ENCODE data around the gene TTL.
A peak's percentile ranks its signal among the peaks of the same experiment; 100 is the strongest.

The TTL gene

GRCh38 chr2:112480530-112481049 lies 1.4 kb upstream of the TTL start:
- Histone ChIP-seq H3K9ac (ENCODE audit: low read length) (peak overlapping the region; percentile 92), H3K9me3 (ENCODE audit: control insufficient read depth, low read length) (no peaks in the 10 kb centered on the region), H3K4me1 (ENCODE audit: control insufficient read depth, insufficient read depth, low read length) (peaks cover 13% of the 10 kb centered on the region), H3K36me3 (ENCODE audit: control insufficient read depth, insufficient read depth, low read length, severe bottlenecking) (no peaks in the 10 kb centered on the region), H3K4me3 (ENCODE audit: low read length) (peak overlapping the region; percentile 94), H3K27me3 (replicated peaks; ENCODE audit: control insufficient read depth, insufficient read depth, low read length) (no peaks in the 10 kb centered on the region)
- DNase-seq (ENCODE audit: low read depth), result no peak

DNA sequence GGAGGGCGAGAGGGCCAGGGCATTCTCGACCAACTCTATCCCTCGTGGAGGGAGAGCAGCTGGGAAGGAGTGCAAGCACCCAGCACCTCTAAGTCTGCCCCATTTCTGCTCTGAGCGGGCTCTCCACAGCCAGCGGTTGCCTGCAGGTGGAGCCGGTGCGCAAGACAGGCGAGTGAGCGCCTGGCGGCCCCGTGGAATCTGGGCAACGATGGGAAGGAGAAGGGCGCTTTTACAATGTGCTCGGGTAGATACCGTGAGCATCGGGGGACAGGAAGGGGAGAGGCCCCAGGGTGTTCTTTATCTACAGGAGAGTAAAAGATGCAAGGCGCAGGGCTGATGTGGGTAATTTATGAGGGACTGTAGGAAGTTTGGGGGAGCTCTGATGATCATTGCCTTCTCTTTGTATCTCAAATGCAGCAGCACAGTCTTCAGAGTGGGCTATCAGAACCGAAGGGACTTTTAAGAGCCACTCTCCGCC lies 867 bp upstream of the TTL start:
- Histone ChIP-seq H3K9me3 (ENCODE audit: control insufficient read depth, low read length) (no peaks in the 10 kb centered on the region), H3K9ac (ENCODE audit: low read length) (peak overlapping the region; percentile 92), H3K27me3 (replicated peaks; ENCODE audit: control insufficient read depth, insufficient read depth, low read length) (no peaks in the 10 kb centered on the region), H3K4me1 (ENCODE audit: control insufficient read depth, insufficient read depth, low read length) (peaks cover 13% of the 10 kb centered on the region), H3K36me3 (ENCODE audit: control insufficient read depth, insufficient read depth, low read length, severe bottlenecking) (no peaks in the 10 kb centered on the region), H3K4me3 (ENCODE audit: low read length) (peak overlapping the region; percentile 94)
- DNase-seq (ENCODE audit: low read depth), result peak; percentile 95

GRCh38 chr2:112482309-112483041 lies 519 bp downstream of the TTL start:
- Histone ChIP-seq H3K4me1 (ENCODE audit: control insufficient read depth, insufficient read depth, low read length) (peaks cover 13% of the 10 kb centered on the region), H3K9me3 (ENCODE audit: control insufficient read depth, low read length) (no peaks in the 10 kb centered on the region), H3K9ac (ENCODE audit: low read length) (peak overlapping the region; percentile 87), H3K4me3 (ENCODE audit: low read length) (peak overlapping the region; percentile 88), H3K27me3 (replicated peaks; ENCODE audit: control insufficient read depth, insufficient read depth, low read length) (no peaks in the 10 kb centered on the region), H3K36me3 (ENCODE audit: control insufficient read depth, insufficient read depth, low read length, severe bottlenecking) (no peaks in the 10 kb centered on the region)
- peak; percentile 67 for DNase-seq (ENCODE audit: low read depth)

DNA sequence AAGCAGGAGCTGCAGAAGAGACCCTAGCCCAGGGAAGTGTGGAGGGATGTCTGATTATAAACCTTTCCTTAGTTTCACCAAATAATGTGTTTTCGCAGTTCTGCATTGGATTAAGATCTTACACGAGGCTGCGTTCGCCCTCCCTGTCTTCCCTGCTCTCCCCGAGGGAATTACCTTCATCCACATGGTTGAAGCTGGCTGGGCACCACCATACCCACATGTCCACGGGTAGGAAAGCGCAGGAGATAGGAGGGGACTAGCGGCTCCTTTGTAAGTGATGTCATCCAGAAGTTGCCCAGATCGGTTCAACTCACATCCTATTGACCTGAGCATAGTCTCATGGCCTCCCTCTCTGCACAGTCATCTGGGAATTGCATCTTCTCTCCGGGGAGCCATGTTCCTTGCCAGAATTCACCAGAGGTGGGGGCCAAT lies 1.1 kb downstream of the TTL start:
- Histone ChIP-seq H3K4me3 (ENCODE audit: low read length) (peak overlapping the region; percentile 88), H3K36me3 (ENCODE audit: control insufficient read depth, insufficient read depth, low read length, severe bottlenecking) (no peaks in the 10 kb centered on the region), H3K9ac (ENCODE audit: low read length) (peak overlapping the region; percentile 87), H3K27me3 (replicated peaks; ENCODE audit: control insufficient read depth, insufficient read depth, low read length) (no peaks in the 10 kb centered on the region), H3K4me1 (ENCODE audit: control insufficient read depth, insufficient read depth, low read length) (peaks cover 13% of the 10 kb centered on the region), H3K9me3 (ENCODE audit: control insufficient read depth, low read length) (no peaks in the 10 kb centered on the region)
- DNase-seq (ENCODE audit: low read depth), result peak; percentile 63

- Histone ChIP-seq H3K4me3 (ENCODE audit: low read length) (peak overlapping the region; percentile 88), H3K4me1 (ENCODE audit: control insufficient read depth, insufficient read depth, low read length) (peaks cover 13% of the 10 kb centered on the region), H3K9me3 (ENCODE audit: control insufficient read depth, low read length) (no peaks in the 10 kb centered on the region), H3K27me3 (replicated peaks; ENCODE audit: control insufficient read depth, insufficient read depth, low read length) (no peaks in the 10 kb centered on the region), H3K9ac (ENCODE audit: low read length) (no peak overlapping the region), H3K36me3 (ENCODE audit: control insufficient read depth, insufficient read depth, low read length, severe bottlenecking) (no peaks in the 10 kb centered on the region)
- DNase-seq (ENCODE audit: low read depth), result no peak
Measured at GRCh38 chr2:112483831-112484230, 1.9 kb downstream of the TTL start.

GRCh38 chr2:112485849-112486248 lies 3.9 kb downstream of the TTL start:
- Histone ChIP-seq H3K4me3 (ENCODE audit: low read length) (no peak overlapping the region), H3K9ac (ENCODE audit: low read length) (no peak overlapping the region), H3K9me3 (ENCODE audit: control insufficient read depth, low read length) (no peaks in the 10 kb centered on the region), H3K27me3 (replicated peaks; ENCODE audit: control insufficient read depth, insufficient read depth, low read length) (no peaks in the 10 kb centered on the region), H3K36me3 (ENCODE audit: control insufficient read depth, insufficient read depth, low read length, severe bottlenecking) (no peaks in the 10 kb centered on the region), H3K4me1 (ENCODE audit: control insufficient read depth, insufficient read depth, low read length) (peaks cover 9% of the 10 kb centered on the region)
- DNase-seq (ENCODE audit: low read depth), result no peak

- no peak overlapping the region for H3K9ac ChIP-seq (ENCODE audit: low read length)
- no peaks in the 10 kb centered on the region for H3K36me3 ChIP-seq (ENCODE audit: control insufficient read depth, insufficient read depth, low read length, severe bottlenecking)
- H3K27me3 ChIP-seq (replicated peaks; ENCODE audit: control insufficient read depth, insufficient read depth, low read length), result no peaks in the 10 kb centered on the region
- no peak for DNase-seq (ENCODE audit: low read depth)
- peaks cover 8% of the 10 kb centered on the region for H3K4me1 ChIP-seq (ENCODE audit: control insufficient read depth, insufficient read depth, low read length)
- H3K9me3 ChIP-seq (ENCODE audit: control insufficient read depth, low read length), result no peaks in the 10 kb centered on the region
- H3K4me3 ChIP-seq (ENCODE audit: low read length), result no peak overlapping the region
Measured at GRCh38 chr2:112486895-112487294, 4.9 kb downstream of the TTL start.

- no peaks in the 10 kb centered on the region for H3K36me3 ChIP-seq (ENCODE audit: control insufficient read depth, insufficient read depth, low read length, severe bottlenecking)
- no peaks in the 10 kb centered on the region for H3K27me3 ChIP-seq (replicated peaks; ENCODE audit: control insufficient read depth, insufficient read depth, low read length)
- no peak overlapping the region for H3K4me3 ChIP-seq (ENCODE audit: low read length)
- no peak overlapping the region for H3K9ac ChIP-seq (ENCODE audit: low read length)
- peaks cover 8% of the 10 kb centered on the region for H3K4me1 ChIP-seq (ENCODE audit: control insufficient read depth, insufficient read depth, low read length)
- DNase-seq (ENCODE audit: low read depth), result no peak
- H3K9me3 ChIP-seq (ENCODE audit: control insufficient read depth, low read length), result no peaks in the 10 kb centered on the region
Measured at GRCh38 chr2:112487444-112487961, 5.5 kb downstream of the TTL start.

DNA sequence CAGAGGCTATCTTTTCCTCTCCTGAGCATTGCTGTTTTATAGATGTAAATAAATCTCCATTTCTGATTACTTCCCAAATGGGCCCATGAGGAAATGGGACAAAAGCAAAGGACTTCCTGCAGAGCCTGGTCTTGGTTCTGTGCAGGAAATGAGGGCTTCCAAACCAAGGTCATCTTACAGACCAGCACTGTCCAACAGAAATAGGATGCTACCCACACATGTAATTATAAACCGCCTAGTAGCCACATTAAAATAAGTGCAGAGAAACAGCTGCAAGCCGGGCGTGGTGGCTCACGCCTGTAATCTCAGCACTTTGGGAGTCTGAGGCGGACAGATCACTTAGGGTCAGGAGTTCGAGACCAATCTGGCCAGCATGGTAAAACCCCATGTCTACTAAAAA lies 6.2 kb downstream of the TTL start:
- no peak for DNase-seq (ENCODE audit: low read depth)
- Histone ChIP-seq H3K4me1 (ENCODE audit: control insufficient read depth, insufficient read depth, low read length) (peaks cover 9% of the 10 kb centered on the region), H3K9me3 (ENCODE audit: control insufficient read depth, low read length) (no peaks in the 10 kb centered on the region), H3K27me3 (replicated peaks; ENCODE audit: control insufficient read depth, insufficient read depth, low read length) (no peaks in the 10 kb centered on the region), H3K9ac (ENCODE audit: low read length) (no peak overlapping the region), H3K4me3 (ENCODE audit: low read length) (no peak overlapping the region), H3K36me3 (ENCODE audit: control insufficient read depth, insufficient read depth, low read length, severe bottlenecking) (no peaks in the 10 kb centered on the region)

GRCh38 chr2:112491946-112492345 lies 10.0 kb downstream of the TTL start:
- DNase-seq (ENCODE audit: low read depth), result no peak
- H3K4me1 ChIP-seq (ENCODE audit: control insufficient read depth, insufficient read depth, low read length), result peaks cover 16% of the 10 kb centered on the region
- no peak overlapping the region for H3K9ac ChIP-seq (ENCODE audit: low read length)
- no peaks in the 10 kb centered on the region for H3K9me3 ChIP-seq (ENCODE audit: control insufficient read depth, low read length)
- peaks cover 8% of the 10 kb centered on the region for H3K36me3 ChIP-seq (ENCODE audit: control insufficient read depth, insufficient read depth, low read length, severe bottlenecking)
- H3K4me3 ChIP-seq (ENCODE audit: low read length), result no peak overlapping the region
- no peaks in the 10 kb centered on the region for H3K27me3 ChIP-seq (replicated peaks; ENCODE audit: control insufficient read depth, insufficient read depth, low read length)

DNA sequence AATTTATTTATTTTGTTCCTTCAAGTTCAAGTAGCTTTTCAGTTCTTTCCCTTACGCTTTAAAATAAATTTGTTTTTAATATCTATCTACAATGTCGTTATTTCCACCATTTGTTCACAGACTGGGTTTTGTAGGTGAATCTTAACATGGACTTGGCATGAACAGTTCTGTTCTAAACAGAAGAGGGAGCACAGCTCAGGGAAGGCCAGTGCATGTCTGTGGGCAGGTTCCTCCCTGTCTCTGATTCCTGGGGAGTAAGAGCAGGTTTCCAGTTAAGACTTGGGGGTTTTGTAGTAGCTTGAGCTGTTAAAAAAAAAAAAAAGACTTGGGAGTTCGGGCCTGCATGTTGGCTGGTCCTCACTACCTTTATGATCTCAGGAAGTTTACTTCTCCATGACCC lies 11.1 kb downstream of the TTL start:
- Histone ChIP-seq H3K4me1 (ENCODE audit: control insufficient read depth, insufficient read depth, low read length) (peaks cover 16% of the 10 kb centered on the region), H3K4me3 (ENCODE audit: low read length) (no peak overlapping the region), H3K9ac (ENCODE audit: low read length) (no peak overlapping the region), H3K36me3 (ENCODE audit: control insufficient read depth, insufficient read depth, low read length, severe bottlenecking) (peaks cover 8% of the 10 kb centered on the region), H3K9me3 (ENCODE audit: control insufficient read depth, low read length) (no peaks in the 10 kb centered on the region), H3K27me3 (replicated peaks; ENCODE audit: control insufficient read depth, insufficient read depth, low read length) (no peaks in the 10 kb centered on the region)
- DNase-seq (ENCODE audit: low read depth), result peak; percentile 10
